ENCODE measurements around the gene RBMS3. TPM values are rescaled to one million over a fixed set of nuclear protein-coding genes. Genes with fewer than 3 reads are reported as not detected.

RBMS3 gene
- total and polyA plus RNA-seq, 12 donors, result 8.7 to 90.1 (median 51.2) TPM

GRCh38 chr3:29279806-29280205, 1.1 kb upstream of the RBMS3 start:
- Histone ChIP-seq H3K4me3 (peak overlapping the region in 2 of 4 donors; percentile 44 to 77), H3K36me3 (replicated peaks in 1 of 2) (no peaks in the 10 kb centered on the region), H3K9me3 (replicated peaks in 1 of 3) (no peaks in the 10 kb centered on the region), H3K4me1 (replicated peaks in 1 of 2) (peaks cover 0 to 17% of the 10 kb centered on the region in 2 donors), H3K27ac (peak overlapping the region in 2 of 5 donors; percentile 1 to 88), H3K27me3 (no peaks in the 10 kb centered on the region)
- intact Hi-C loops (cut with DNase I), result no loop called here
- 47 to 63% (median 53%) methylated on average over 8 of the region's 8 CpGs for WGBS, 4 donors
- DNase-seq, result peak in 3 of 7 donors; percentile 23 to 72 (median 24)
- TF ChIP-seq POLR2A (IDR thresholded peaks at IDR 0.05), result no peak
- TF ChIP-seq, protein P1, sequence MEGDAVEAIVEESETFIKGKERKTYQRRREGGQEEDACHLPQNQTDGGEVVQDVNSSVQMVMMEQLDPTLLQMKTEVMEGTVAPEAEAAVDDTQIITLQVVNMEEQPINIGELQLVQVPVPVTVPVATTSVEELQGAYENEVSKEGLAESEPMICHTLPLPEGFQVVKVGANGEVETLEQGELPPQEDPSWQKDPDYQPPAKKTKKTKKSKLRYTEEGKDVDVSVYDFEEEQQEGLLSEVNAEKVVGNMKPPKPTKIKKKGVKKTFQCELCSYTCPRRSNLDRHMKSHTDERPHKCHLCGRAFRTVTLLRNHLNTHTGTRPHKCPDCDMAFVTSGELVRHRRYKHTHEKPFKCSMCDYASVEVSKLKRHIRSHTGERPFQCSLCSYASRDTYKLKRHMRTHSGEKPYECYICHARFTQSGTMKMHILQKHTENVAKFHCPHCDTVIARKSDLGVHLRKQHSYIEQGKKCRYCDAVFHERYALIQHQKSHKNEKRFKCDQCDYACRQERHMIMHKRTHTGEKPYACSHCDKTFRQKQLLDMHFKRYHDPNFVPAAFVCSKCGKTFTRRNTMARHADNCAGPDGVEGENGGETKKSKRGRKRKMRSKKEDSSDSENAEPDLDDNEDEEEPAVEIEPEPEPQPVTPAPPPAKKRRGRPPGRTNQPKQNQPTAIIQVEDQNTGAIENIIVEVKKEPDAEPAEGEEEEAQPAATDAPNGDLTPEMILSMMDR (IDR thresholded peaks at IDR 0.05), result no peak

DNA sequence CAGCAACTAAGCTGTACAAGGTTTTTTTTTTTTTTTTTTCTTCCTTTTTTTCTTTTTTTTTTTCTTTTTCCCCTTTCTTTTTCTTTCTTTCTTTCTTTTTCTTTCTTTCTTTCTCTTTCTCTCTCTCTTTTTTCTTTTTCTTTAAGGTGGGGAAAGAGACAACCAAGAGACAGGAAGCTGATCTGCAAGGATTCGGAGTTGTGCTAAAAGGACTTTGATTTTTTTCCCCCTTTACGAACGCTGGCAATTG, 148 bp downstream of the RBMS3 start:
- 0 to 1% (median 0%) methylated on average over 3 of the region's 3 CpGs for WGBS, 4 donors

GRCh38 chr3:29281344-29282241, 722 bp downstream of the RBMS3 start:
- Histone ChIP-seq H3K27ac (peak overlapping the region; percentile 6 to 92 (median 80)), H3K9me3 (replicated peaks in 1 of 3) (no peaks in the 10 kb centered on the region), H3K4me3 (peak overlapping the region; percentile 7 to 77 (median 53)), H3K4me1 (replicated peaks in 1 of 2) (peaks cover 4 to 17% of the 10 kb centered on the region in 2 donors), H3K27me3 (no peaks in the 10 kb centered on the region), H3K36me3 (replicated peaks in 1 of 2) (no peaks in the 10 kb centered on the region)
- WGBS, 4 donors, result 2 to 4% (median 3%) methylated on average over 18 of the region's 18 CpGs
- no peak for TF ChIP-seq POLR2A (IDR thresholded peaks at IDR 0.05)
- TF ChIP-seq, protein P1 (IDR thresholded peaks at IDR 0.05), result no peak
- intact Hi-C loops (cut with DNase I), result no loop called here
- peak; percentile 20 to 69 (median 32) for DNase-seq

More for the DNA sequence above, 148 bp downstream of the RBMS3 start:
- Histone ChIP-seq H3K27me3 (no peaks in the 10 kb centered on the region), H3K9me3 (replicated peaks in 1 of 3) (no peaks in the 10 kb centered on the region), H3K27ac (peak overlapping the region; percentile 6 to 92 (median 80)), H3K4me3 (peak overlapping the region in 3 of 4 donors; percentile 7 to 77 (median 44)), H3K4me1 (replicated peaks in 1 of 2) (peaks cover 0 to 17% of the 10 kb centered on the region in 2 donors), H3K36me3 (replicated peaks in 1 of 2) (no peaks in the 10 kb centered on the region)
- intact Hi-C loops (cut with DNase I), result no loop called here
- TF ChIP-seq, protein P1 (IDR thresholded peaks at IDR 0.05), result no peak
- no peak for TF ChIP-seq POLR2A (IDR thresholded peaks at IDR 0.05)
- no peak for DNase-seq

DNA sequence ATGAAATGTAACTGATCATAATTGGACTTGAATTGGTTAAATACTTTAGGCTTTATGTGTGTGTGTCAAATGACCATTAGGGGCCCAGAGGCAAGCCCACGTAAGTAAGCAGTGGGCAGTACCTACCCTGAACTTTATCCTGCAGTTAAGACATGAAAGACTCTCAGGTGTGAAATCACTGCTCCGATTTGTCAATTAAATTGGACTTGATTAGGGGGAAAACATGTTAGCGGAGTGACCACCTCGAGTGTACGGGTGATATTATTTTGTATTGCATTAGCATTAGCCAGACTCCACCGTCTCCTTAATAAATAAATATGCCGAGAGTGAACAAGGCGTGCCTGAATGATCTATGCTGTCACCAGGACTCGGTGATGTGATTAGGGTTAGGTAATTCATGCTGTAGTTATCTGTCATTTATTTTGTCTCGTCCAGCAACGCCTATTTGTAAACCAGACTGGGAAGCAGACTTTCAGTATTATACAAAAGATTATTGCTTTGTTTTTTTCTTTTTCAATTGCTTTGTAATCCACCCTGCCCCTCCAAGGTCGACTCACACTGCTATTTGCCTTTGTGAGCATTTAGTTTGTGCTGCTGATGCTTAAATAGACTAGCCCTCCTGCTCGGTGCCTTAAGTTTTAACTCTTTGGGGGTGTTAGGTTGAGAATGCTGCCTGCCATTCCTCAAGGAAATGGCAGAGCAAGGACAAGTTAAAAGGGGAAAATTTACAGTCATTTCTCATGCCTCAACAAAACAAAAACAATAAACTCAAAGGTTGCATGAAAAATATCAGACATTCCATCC, 1.8 kb downstream of the RBMS3 start:
- DNase-seq, result peak in 2 of 7 donors; percentile 18 to 68
- Histone ChIP-seq H3K27me3 (no peaks in the 10 kb centered on the region), H3K27ac (peak overlapping the region; percentile 6 to 92 (median 80)), H3K4me1 (replicated peaks in 1 of 2) (peaks cover 8 to 15% of the 10 kb centered on the region in 2 donors), H3K4me3 (peak overlapping the region in 2 of 4 donors; percentile 44 to 77), H3K36me3 (replicated peaks in 1 of 2) (no peaks in the 10 kb centered on the region), H3K9me3 (replicated peaks in 1 of 3) (no peaks in the 10 kb centered on the region)
- 6 to 17% (median 17%) methylated on average over 13 of the region's 13 CpGs for WGBS, 4 donors
- TF ChIP-seq, protein P1 (IDR thresholded peaks at IDR 0.05), result no peak
- no peak for TF ChIP-seq POLR2A (IDR thresholded peaks at IDR 0.05)
- intact Hi-C loops (cut with DNase I), result no loop called here
